K562 (cell line): ENCODE measurements around the gene RIIAD1. TPM values are rescaled to one million over a fixed set of nuclear protein-coding genes. Genes with fewer than 3 reads are reported as not detected.

Experiments used
- CGGBP1 ChIP-seq: fragments of 250-450 bp; sonication (Bioruptor Pico); IDR thresholded peaks from 2 replicates; pipeline ENCODE4 v1.9.0; 2021; ENCODE audit warnings: mild to moderate bottlenecking
- CREB5 ChIP-seq: fragments of 250-450 bp; sonication (Bioruptor Pico); IDR thresholded peaks from 2 replicates; pipeline ENCODE4 v1.5.0; 2020; ENCODE audit warnings: mild to moderate bottlenecking
- CREBBP ChIP-seq: IDR thresholded peaks from one replicate; pipeline ENCODE4 v1.6.1; 2012; ENCODE audit warnings: low read depth, mild to moderate bottlenecking, control low read depth, inconsistent platforms, low read length
- ESRRA ChIP-seq: fragments of 450-650 bp; IDR thresholded peaks from 2 replicates; pipeline ENCODE4 v1.6.1; 2014; ENCODE audit warnings: low read depth, mild to moderate bottlenecking, moderate library complexity, borderline replicate concordance
- MAZ ChIP-seq, 2 experiments: fragments of 450-650 bp in 1 of 2; sonication (generic) in 1 of 2; formaldehyde crosslinking; IDR thresholded peaks in 1 of 2; conservative IDR thresholded peaks in 1 of 2; 2 replicates each; pipeline versions ENCODE4 v1.4.0 to v1.5.0; 2020; ENCODE audit warnings: mild to moderate bottlenecking in 1 of 2, missing genetic modification reagents in 1 of 2
- MED1 ChIP-seq: sonication (generic); formaldehyde crosslinking; IDR thresholded peaks from 2 replicates; pipeline ENCODE4 v1.8.1; 2023; ENCODE audit warnings: missing genetic modification reagents, borderline replicate concordance
- MYC ChIP-seq, 2 experiments: fragments of 250-450 bp in 1 of 2; sonication (Bioruptor Pico) in 1 of 2; IDR thresholded peaks; 2 replicates each; pipeline versions ENCODE4 v1.5.1 to v1.6.1; 2012 to 2021; ENCODE audit warnings: low read depth in 2 of 2, borderline replicate concordance in 1 of 2, improper control_type of control experiment in 1 of 2, low read length in 1 of 2, mild to moderate bottlenecking in 1 of 2, moderate library complexity in 1 of 2
- PHB ChIP-seq: fragments of 250-450 bp; sonication (Bioruptor Pico); IDR thresholded peaks from 2 replicates; pipeline ENCODE4 v1.5.0; 2021
- PTTG1 ChIP-seq: fragments of 450-650 bp; IDR thresholded peaks from 2 replicates; pipeline ENCODE4 v1.6.1; 2016; ENCODE audit warnings: low read depth, mild to moderate bottlenecking, missing genetic modification characterization, missing compliant biosample characterization
- TFE3 ChIP-seq: fragments of 450-650 bp; formaldehyde crosslinking; IDR thresholded peaks from 2 replicates; pipeline ENCODE4 v1.4.0; 2020; ENCODE audit warnings: mild to moderate bottlenecking, mixed read lengths
- ZKSCAN3 ChIP-seq: fragments of 250-450 bp; sonication (Bioruptor Pico); IDR thresholded peaks from 2 replicates; pipeline ENCODE4 v1.4.0; 2020
- ZNF253 ChIP-seq: fragments of 250-450 bp; sonication (Bioruptor Pico); conservative IDR thresholded peaks from 2 replicates; pipeline ENCODE4 v1.6.1; 2021; ENCODE audit warnings: mild to moderate bottlenecking
- ZNF318 ChIP-seq, 2 experiments: fragments of 450-650 bp; IDR thresholded peaks; 2 replicates each; pipeline ENCODE4 v1.6.1; 2016; ENCODE audit warnings: mild to moderate bottlenecking in 2 of 2, borderline replicate concordance in 1 of 2, low read depth in 1 of 2, moderate library complexity in 1 of 2
- ZNF384 ChIP-seq: IDR thresholded peaks from 2 replicates; pipeline ENCODE4 v1.6.1; 2012; ENCODE audit warnings: low read depth, low read length, improper control_type of control experiment
- polyA plus RNA-seq, 8 experiments: library from polyadenylated mRNA; depleted of rRNA in 4 of 8; stranded (reverse) in 5 of 8; unstranded in 3 of 8; fragments of >200 nt; fragmentation: Nextera tagmentation in 2 of 8; fragmentation: Illumina TruSeq in 1 of 8; extraction: Ambion mirVana in 2 of 8; extraction: Trizol in 1 of 8; gene quantifications; 2 replicates each; pipeline versions ENCODE4 v1.2.1 to v1.2.3, GENCODE V29; 2011 to 2014; ENCODE audit warnings: inconsistent platforms in 1 of 8, missing spikeins in 1 of 8
- total RNA-seq, 7 experiments: library from RNA; depleted of rRNA in 6 of 7; stranded (reverse); fragments of >200 nt in 6 of 7; fragmentation: Illumina TruSeq in 2 of 7; extraction: Trizol in 2 of 7; gene quantifications; 2 replicates each; pipeline versions ENCODE4 v1.2.1 to v1.2.3, GENCODE V29; 2011 to 2021; ENCODE audit warnings: low replicate concordance in 1 of 7

Gene RIIAD1
- total and polyA plus RNA-seq, 9 of the 15 experiments (the other 6 are each of a cell fraction or from before 2014, with no cell fraction given) = not detected

GRCh38 chr1:151762941-151763921, 41.9 kb downstream of the RIIAD1 start, which contains the start of gene MRPL9 (continued):
- no peak for TF ChIP-seq ZKSCAN3
- no peak for TF ChIP-seq PHB (CRISPR knock-in tag)
- no peak for TF ChIP-seq PTTG1 (tag)
- no peak for TF ChIP-seq ZNF384
- TF ChIP-seq CGGBP1 = peak; percentile 28; the same call in 1 of the 2 replicates
- TF ChIP-seq MAZ (CRISPR knock-in tag; conservative IDR thresholded peaks at IDR 0.05 in 1 of 2, IDR thresholded peaks at IDR 0.05 in 1 of 2) = peak; percentile 79 to 82
- TF ChIP-seq MED1 (CRISPR knock-in tag) = no peak
- no peak for TF ChIP-seq CREBBP
- TF ChIP-seq MYC (IDR thresholded peaks at IDR 0.05; ENCODE audit: low read depth, low read length) = 0 out of 2 replicates have a peak, but pooled peaks have one; percentile 47
- TF ChIP-seq MYC (CRISPR knock-in tag; IDR thresholded peaks at IDR 0.05; ENCODE audit: borderline replicate concordance, low read depth) = no peak
- no peak for TF ChIP-seq ZNF318 (IDR thresholded peaks at IDR 0.05; ENCODE audit: borderline replicate concordance in 1 of 2, low read depth in 1 of 2)
- TF ChIP-seq CREB5 (CRISPR knock-in tag) = no peak
- no peak for TF ChIP-seq TFE3 (CRISPR knock-in tag)
- TF ChIP-seq ZNF253 (CRISPR knock-in tag) = no peak
- peak; percentile 43 for TF ChIP-seq ESRRA
